Kidney (tissue), 2 donors: ENCODE results near the gene CAPZA3. TPM values are rescaled to one million over a fixed set of nuclear protein-coding genes. Genes with fewer than 3 reads are reported as not detected.

Source experiments
- polyA plus RNA-seq: library from polyadenylated mRNA; stranded (reverse); fragments of 350-450 nt; fragmentation: Illumina TruSeq; extraction: RNeasy Lipid Tissue Mini Kit (QIAGEN cat#74804); gene quantifications from one replicate; pipeline ENCODE4 v1.2.3, GENCODE V29; 2014; ENCODE audit warnings: low read depth, low replicate concordance; ENCODE audit not compliant: insufficient read depth
- total RNA-seq: library from RNA; stranded (reverse); fragmentation: NEBNext Ultra II Directional; extraction: Animal tissue kit (Norgen Biotek cat#: 25700); gene quantifications from one replicate; pipeline ENCODE4 v1.2.1, GENCODE V29; 2021
- donor health status: DM: yes; HTN: yes; CAD: no.

CAPZA3 gene
- total and polyA plus RNA-seq, 2 donors from 2014 or later = 0.88 TPM; not detected in 1

Other genes starting within 250 kb of the CAPZA3 start
- gene PLCZ1, start 107 bp upstream of the CAPZA3 start, total RNA-seq = not detected
- not detected for gene PLCZ1, start 107 bp upstream of the CAPZA3 start, polyA plus RNA-seq